NCI-H1048 (cell line): ENCODE data around the gene HAPSTR1.
A peak's percentile ranks its signal among the peaks of the same experiment; 100 is the strongest.
"Not testable (repeated sequence)": the region's sequence is repeated elsewhere in the genome, so short reads cannot be mapped to it uniquely, and the experiment has no call there.

Experiments
- DNase-seq: peaks from one replicate; lab custom pipeline; 2025; lab: John Stamatoyannopoulos, UW

Gene HAPSTR1

GRCh38 chr16:9090960-9091866 lies at the start of gene HAPSTR1:
Gene HAPSTR1 (plus strand): TSS chr16:9091644. CDS start chr16:9092045, 401 bp downstream.
- DNase-seq = peak; percentile 88

- no peak for DNase-seq
These were observed 48.9 kb upstream of the HAPSTR1 start for GRCh38 chr16:9042533-9042932.

- DNase-seq = no peak
These were observed 48.3 kb upstream of the HAPSTR1 start for GRCh38 chr16:9042964-9043680.

- not testable (repeated sequence) for DNase-seq
These were observed 45.9 kb upstream of the HAPSTR1 start for GRCh38 chr16:9045562-9045961.

GRCh38 chr16:9046667-9047055 lies 44.8 kb upstream of the HAPSTR1 start:
- DNase-seq = no peak

- no peak for DNase-seq
These were observed 43.6 kb upstream of the HAPSTR1 start for GRCh38 chr16:9047689-9048301.

GRCh38 chr16:9048302-9048700 lies 43.1 kb upstream of the HAPSTR1 start:
- DNase-seq = no peak

- no peak for DNase-seq
These were observed 42.2 kb upstream of the HAPSTR1 start for GRCh38 chr16:9049241-9049640.

- no peak for DNase-seq
These were observed 41.2 kb upstream of the HAPSTR1 start for GRCh38 chr16:9050102-9050830.

- DNase-seq = no peak
These were observed 38.3 kb upstream of the HAPSTR1 start for GRCh38 chr16:9053006-9053601.

GRCh38 chr16:9054460-9054859 lies 37.0 kb upstream of the HAPSTR1 start:
- DNase-seq = no peak

- DNase-seq = no peak
These were observed 36.3 kb upstream of the HAPSTR1 start for GRCh38 chr16:9055115-9055514.

GRCh38 chr16:9055661-9056060 lies 35.8 kb upstream of the HAPSTR1 start:
- no peak for DNase-seq

- no peak for DNase-seq
These were observed 35.4 kb upstream of the HAPSTR1 start for GRCh38 chr16:9056061-9056460.

- no peak for DNase-seq
These were observed 33.2 kb upstream of the HAPSTR1 start for GRCh38 chr16:9058211-9058610.

GRCh38 chr16:9060225-9060624 lies 31.2 kb upstream of the HAPSTR1 start:
- DNase-seq = no peak

GRCh38 chr16:9061358-9061813 lies 30.1 kb upstream of the HAPSTR1 start:
- DNase-seq = no peak

- DNase-seq = no peak
These were observed 29.1 kb upstream of the HAPSTR1 start for GRCh38 chr16:9062301-9062700.

GRCh38 chr16:9065077-9065476 lies 26.4 kb upstream of the HAPSTR1 start:
- DNase-seq = no peak

GRCh38 chr16:9068886-9069285 lies 22.6 kb upstream of the HAPSTR1 start:
- DNase-seq = no peak

GRCh38 chr16:9070254-9070653 lies 21.2 kb upstream of the HAPSTR1 start:
- no peak for DNase-seq

- no peak for DNase-seq
These were observed 20.1 kb upstream of the HAPSTR1 start for GRCh38 chr16:9071377-9071776.
